ENCODE results near the gene SLC6A6. TPM values are rescaled to one million over a fixed set of nuclear protein-coding genes. Genes with fewer than 3 reads are reported as not detected.

SLC6A6 gene
- total and polyA plus RNA-seq, 10 of the 15 experiments (the other 5 are each of a cell fraction or from before 2014, with no cell fraction given) = 5.6 to 47.0 (median 20.2) TPM

DNA sequence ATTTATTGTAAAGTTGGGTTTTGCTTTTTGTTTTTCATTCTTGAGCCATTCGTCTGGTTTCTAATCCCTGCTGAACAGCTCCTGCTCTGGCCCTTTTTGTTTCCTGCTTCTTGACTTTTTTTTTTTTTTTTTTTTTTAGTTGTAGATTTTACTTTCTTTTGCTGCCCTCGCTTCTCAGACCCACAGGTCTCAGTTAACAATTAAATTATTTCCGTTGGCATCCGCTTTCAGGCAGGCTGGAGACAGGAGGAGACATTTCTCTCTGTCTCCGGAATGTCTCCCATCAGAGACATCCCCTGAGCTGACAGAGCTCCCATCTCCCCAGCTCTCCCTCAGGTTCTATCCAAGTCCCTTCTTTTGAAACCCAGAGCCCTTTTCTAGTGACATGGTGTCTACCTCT, 68.6 kb downstream of the SLC6A6 start (continued):
- TF ChIP-seq SMC3 (IDR thresholded peaks at IDR 0.05; ENCODE audit: borderline replicate concordance, low read length) (no peak), IRF4 (IDR thresholded peaks at IDR 0.05; ENCODE audit: low read depth, low read length) (no peak), BMI1 (IDR thresholded peaks at IDR 0.05; ENCODE audit: borderline replicate concordance) (no peak), ZNF24 (IDR thresholded peaks at IDR 0.05) (no peak), SMARCA5 (IDR thresholded peaks at IDR 0.05) (no peak), RCOR1 (conservative IDR thresholded peaks at IDR 0.05; ENCODE audit: low read depth, low read length) (no peak), SREBF2 (IDR thresholded peaks at IDR 0.05; ENCODE audit: low read length) (no peak), CTCF (IDR thresholded peaks at IDR 0.05 in 2 of 3, conservative IDR thresholded peaks at IDR 0.05 in 1 of 3; ENCODE audit: control insufficient read depth in 2 of 3, extremely low read depth in 1 of 3, insufficient read depth in 1 of 3, low read depth in 3 of 3, low read length in 3 of 3) (no peak), PAX5 (IDR thresholded peaks at IDR 0.05; ENCODE audit: borderline replicate concordance, low read depth, low read length) (no peak), NR2C1 (IDR thresholded peaks at IDR 0.05) (no peak)
- TF ChIP-seq, protein P1, sequence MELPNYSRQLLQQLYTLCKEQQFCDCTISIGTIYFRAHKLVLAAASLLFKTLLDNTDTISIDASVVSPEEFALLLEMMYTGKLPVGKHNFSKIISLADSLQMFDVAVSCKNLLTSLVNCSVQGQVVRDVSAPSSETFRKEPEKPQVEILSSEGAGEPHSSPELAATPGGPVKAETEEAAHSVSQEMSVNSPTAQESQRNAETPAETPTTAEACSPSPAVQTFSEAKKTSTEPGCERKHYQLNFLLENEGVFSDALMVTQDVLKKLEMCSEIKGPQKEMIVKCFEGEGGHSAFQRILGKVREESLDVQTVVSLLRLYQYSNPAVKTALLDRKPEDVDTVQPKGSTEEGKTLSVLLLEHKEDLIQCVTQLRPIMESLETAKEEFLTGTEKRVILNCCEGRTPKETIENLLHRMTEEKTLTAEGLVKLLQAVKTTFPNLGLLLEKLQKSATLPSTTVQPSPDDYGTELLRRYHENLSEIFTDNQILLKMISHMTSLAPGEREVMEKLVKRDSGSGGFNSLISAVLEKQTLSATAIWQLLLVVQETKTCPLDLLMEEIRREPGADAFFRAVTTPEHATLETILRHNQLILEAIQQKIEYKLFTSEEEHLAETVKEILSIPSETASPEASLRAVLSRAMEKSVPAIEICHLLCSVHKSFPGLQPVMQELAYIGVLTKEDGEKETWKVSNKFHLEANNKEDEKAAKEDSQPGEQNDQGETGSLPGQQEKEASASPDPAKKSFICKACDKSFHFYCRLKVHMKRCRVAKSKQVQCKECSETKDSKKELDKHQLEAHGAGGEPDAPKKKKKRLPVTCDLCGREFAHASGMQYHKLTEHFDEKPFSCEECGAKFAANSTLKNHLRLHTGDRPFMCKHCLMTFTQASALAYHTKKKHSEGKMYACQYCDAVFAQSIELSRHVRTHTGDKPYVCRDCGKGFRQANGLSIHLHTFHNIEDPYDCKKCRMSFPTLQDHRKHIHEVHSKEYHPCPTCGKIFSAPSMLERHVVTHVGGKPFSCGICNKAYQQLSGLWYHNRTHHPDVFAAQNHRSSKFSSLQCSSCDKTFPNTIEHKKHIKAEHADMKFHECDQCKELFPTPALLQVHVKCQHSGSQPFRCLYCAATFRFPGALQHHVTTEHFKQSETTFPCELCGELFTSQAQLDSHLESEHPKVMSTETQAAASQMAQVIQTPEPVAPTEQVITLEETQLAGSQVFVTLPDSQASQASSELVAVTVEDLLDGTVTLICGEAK (IDR thresholded peaks at IDR 0.05; ENCODE audit: borderline replicate concordance) = no peak

All from GM12878 (cell line).